GM19372 (cell line): ENCODE measurements around the gene HAPLN2.
A peak's percentile ranks its signal among the peaks of the same experiment; 100 is the strongest.

Source experiments
- ATAC-seq: cut with Tn5 transposase; IDR thresholded peaks from one replicate; pipeline ENCODE4 v1.9.1; 2021; ENCODE audit warnings: mild to moderate bottlenecking, low read depth, moderate library complexity; ENCODE audit not compliant: unreplicated experiment

HAPLN2 gene

GRCh38 chr1:156659988-156660751 lies 41.0 kb downstream of the HAPLN2 start:
- peak; percentile 60 for ATAC-seq

DNA sequence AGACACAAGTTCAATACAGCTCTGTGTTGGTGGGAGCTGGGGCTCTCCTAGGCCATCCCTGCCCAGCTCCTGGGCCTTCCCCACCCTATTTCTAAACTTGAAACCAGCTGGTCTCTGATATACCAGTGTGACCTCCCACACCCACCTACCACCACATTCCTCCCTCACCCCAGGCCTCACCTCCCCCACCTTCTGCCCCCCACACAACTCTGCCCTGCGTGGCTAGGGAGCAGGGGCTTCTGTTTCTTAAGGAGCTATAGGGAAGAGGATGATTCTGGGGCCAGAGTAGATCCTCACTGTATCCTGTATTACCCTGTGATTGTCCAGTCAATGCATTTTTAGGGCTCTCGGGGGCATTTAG lies 41.5 kb downstream of the HAPLN2 start:
- ATAC-seq: no peak

DNA sequence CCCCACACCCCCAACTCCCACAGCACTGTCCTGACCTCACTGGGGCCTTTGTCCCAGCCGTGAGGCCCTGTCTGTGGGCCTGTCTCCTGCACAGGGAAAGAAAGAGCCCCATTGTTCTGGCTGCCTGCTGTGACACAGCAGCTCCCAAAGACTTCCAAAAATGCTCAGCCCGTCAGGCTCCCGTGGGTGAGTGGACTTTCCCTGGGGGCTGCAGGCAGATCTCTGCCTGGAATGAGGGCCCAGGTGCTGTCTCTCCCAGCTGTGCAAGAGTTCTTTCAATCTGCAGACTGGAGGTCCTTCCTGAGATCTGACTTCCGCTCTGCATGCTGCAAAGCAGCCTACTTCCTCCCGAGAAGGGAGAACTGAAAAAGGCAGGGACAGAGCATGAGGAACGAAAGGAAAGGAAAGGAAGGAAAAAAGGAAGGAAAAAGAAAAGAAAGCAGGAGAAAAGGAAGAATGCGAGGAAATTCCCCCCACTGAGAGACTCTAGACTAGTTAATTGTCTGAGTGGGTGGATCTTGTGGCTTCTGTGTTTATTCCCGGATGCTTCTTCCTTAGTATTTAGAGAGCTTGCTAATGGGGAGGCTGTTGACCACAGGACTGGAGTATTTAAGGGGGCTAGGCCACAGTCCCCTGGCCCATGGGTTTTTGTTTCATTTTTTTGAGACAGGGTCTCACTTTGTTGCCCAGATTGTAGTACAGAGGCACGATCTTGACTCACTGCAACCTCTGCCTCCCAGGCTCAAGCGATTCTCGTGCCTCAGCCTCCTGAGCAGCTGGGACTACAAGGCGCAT lies 43.0 kb downstream of the HAPLN2 start:
- ATAC-seq: no peak

DNA sequence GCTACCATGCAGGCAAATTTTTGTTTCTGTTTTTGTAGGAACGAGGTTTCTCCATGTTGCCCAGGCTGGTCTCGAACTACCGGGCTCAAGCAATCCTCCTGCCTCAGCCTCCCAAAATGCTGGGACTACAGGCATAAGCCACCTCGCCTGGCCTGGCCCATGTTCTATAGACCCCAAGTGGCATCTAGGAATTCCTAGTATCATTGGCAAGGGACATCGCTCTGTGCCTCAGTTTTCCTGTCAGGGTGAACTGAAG lies 43.5 kb downstream of the HAPLN2 start:
- ATAC-seq: no peak

DNA sequence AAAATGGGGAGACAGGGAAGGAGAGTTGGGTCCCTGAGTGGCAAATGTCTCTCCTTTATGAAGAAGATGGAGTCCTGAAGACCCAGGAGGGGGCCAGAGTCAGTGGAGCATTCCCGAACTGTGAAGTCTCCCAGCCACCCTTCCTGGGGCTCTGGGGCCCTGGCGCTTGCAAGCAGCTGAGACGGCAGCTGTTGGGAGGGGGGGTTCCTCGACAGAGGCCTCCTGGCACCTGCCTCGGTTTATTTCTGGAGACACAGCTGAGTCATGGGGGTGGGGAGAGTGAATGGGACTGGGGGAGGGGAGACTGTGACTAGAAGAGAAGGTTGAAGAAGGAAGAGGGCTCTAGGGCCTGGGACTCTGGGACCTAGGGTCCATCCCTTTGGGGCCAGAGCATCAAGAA lies 44.0 kb downstream of the HAPLN2 start:
- no peak for ATAC-seq

DNA sequence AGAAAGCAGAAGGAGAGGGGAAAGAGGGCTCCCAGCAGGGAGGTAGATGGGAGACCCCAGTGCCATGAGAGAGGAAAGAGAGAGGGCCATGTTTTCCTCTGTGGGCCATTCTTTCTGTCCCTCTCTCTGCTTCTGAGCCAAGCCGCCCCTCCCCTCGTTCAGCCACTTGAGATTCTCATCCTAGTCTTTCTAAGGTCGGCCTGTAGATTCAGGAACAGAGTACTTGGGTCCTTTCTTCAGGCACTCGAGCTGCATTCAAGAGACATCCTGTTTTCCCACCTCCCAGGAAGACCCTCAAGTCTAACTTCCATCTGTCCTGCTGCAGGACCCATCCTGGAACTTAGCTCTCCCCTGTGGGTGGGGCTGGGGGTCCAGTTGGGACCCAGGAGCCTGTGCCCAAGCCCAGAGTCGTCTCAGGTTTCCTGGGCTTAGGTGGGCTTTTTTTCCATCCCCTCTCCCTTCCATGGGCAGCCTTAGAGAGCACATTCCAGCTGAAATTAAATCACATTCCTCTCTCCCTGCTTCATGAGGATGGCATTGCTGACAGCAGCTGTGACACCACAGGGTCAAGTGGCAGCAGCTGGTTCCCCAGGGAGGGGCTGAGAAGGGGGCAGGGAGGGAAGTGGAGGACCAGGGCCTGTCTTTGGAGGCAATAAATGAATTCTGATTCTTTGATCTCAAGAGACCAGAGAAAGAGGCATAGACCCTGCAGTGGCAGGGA lies 45.0 kb downstream of the HAPLN2 start:
- no peak for ATAC-seq

DNA sequence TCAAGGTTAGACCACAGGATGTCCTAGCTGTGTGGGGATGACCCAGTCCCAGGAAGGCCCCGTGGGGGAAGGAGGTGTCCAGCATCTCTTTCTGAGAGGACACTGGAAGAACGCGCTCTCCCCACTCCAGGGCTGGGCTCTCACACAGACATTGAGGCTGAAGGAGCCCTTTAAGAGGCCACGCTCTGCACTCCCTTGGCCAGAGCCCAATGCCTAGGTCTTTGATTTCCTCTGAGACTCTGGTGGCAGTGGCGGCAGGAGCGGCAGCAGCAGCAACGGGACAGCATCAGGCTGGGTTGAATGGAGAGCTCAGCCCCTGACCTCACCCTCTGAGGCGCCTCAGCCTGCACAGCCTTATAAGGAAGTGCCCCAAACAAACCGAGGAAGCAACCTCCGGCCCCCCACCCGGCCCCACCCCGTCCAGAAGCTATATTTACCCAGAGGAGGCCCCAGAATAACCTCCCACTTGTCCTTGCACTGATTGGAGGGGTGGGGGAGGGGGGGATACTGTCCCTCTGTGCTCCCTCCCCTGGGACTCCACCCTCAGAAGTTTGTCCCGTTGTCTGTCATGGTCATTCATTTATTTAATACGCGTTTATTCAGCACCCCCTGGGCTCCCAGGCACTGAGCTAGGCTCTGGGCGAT lies 45.7 kb downstream of the HAPLN2 start:
- no peak for ATAC-seq

DNA sequence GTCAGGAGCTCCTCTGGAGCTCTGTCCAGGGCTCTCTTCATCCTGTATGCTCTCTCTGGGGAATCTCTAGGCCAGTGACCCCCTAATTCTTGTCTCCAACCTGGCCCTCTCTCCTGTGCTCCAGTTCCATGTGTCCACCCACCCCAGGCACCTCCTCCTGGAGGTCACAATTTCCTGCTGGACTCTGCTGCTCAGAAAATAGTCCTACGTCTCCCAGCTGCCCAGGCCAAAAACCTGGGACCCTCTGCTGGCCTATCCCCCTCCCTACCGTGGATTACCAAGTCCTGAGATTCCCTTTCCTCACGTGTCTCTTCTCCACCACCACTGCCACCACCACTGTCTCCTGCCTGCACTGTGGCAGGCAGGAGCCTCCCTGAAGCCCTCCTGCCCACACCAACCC lies 46.3 kb downstream of the HAPLN2 start:
- no peak for ATAC-seq

- no peak for ATAC-seq
These were observed 47.8 kb downstream of the HAPLN2 start for GRCh38 chr1:156666862-156667609.

GRCh38 chr1:156667610-156667967 lies 48.4 kb downstream of the HAPLN2 start:
- ATAC-seq: no peak

DNA sequence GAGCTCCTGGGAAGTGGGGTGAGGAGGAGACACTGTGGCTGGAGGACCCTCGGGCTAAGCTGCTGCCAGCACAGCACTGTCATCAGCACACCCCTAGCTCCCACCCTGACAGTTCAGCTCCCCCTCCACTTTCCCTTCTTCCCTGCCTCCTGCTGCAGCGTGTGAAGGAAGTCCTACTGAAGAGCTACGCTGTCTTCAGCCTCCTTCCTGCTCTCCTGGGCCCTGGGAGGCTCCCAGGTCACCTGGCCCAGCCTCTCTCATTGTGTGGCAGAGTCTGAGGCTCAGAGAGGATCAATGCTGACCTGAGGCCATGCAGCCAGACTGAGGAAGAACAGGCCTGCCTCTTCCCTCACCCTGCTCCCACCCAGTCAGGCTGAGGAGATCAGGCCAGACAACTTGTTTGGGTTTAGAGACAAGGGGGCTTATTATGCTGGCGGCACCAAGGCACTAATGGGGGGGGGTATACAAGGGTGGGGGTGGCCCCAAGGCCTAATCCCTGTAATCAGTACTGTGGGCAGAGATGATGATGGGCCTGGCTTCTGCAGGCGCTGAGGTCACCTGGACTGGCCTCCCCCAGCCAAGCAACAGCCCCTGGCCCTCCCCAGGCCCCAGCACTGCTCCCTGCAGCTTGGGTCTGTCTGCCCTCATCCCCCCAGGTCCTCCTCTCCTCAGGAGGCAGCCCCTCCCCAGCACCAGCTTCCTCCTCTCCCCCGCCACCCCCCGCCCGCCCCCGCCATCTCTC lies 48.9 kb downstream of the HAPLN2 start:
- no peak for ATAC-seq

- ATAC-seq: no peak
These were observed 49.8 kb downstream of the HAPLN2 start for GRCh38 chr1:156668801-156669637.

DNA sequence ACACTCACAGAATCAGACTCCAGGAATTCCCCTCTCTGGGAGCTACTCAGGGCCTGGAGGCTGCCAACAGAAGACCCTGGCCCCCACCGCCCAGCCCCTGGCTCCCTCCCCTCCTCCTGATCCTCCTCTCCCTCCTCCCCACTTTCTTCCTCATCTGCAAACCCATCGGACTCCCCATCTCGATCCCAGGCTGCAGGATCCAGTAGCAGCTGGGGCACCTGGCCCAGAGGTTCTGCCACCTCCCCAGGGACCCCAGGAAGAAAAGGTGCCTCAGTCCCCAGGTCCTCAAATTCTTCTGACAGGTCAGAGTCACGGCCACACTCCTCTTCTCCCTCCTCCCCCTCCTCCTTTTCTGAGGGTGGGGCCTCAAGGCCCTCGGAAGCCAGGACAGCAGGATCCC lies 50.6 kb downstream of the HAPLN2 start:
- no peak for ATAC-seq

- ATAC-seq: no peak
These were observed 51.1 kb downstream of the HAPLN2 start for GRCh38 chr1:156670359-156670758.

- ATAC-seq: no peak
These were observed 51.6 kb downstream of the HAPLN2 start for GRCh38 chr1:156670791-156671190.

GRCh38 chr1:156671804-156672203 lies 52.6 kb downstream of the HAPLN2 start:
- no peak for ATAC-seq

GRCh38 chr1:156673387-156674121 lies 54.3 kb downstream of the HAPLN2 start:
- no peak for ATAC-seq
